Body of pancreas (tissue), 4 donors: ENCODE measurements around the gene IFFO2.
A peak's percentile ranks its signal among the peaks of the same experiment; 100 is the strongest.

ENCODE experiments used
- POLR2A ChIP-seq, 3 donors: fragments of 450-650 bp; IDR thresholded peaks; one replicate each; pipeline ENCODE4 v1.6.1; 2016; ENCODE audit warnings: antibody characterized with exemption in 3 of 3, mild to moderate bottlenecking in 2 of 3
- TF ChIP-seq, protein P1 (sequence below), 7 experiments: fragments of 450-650 bp in 4 of 7; fragments of 200-600 bp in 3 of 7; sonication (generic) in 3 of 7; IDR thresholded peaks; one replicate each; pipeline ENCODE4 v1.5.1; 2016 to 2019; ENCODE audit warnings: antibody characterized with exemption in 7 of 7

GRCh38 chr1:18956193-18957135 is at the start of gene IFFO2:
- TF ChIP-seq, protein P1, sequence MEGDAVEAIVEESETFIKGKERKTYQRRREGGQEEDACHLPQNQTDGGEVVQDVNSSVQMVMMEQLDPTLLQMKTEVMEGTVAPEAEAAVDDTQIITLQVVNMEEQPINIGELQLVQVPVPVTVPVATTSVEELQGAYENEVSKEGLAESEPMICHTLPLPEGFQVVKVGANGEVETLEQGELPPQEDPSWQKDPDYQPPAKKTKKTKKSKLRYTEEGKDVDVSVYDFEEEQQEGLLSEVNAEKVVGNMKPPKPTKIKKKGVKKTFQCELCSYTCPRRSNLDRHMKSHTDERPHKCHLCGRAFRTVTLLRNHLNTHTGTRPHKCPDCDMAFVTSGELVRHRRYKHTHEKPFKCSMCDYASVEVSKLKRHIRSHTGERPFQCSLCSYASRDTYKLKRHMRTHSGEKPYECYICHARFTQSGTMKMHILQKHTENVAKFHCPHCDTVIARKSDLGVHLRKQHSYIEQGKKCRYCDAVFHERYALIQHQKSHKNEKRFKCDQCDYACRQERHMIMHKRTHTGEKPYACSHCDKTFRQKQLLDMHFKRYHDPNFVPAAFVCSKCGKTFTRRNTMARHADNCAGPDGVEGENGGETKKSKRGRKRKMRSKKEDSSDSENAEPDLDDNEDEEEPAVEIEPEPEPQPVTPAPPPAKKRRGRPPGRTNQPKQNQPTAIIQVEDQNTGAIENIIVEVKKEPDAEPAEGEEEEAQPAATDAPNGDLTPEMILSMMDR (IDR thresholded peaks at IDR 0.05) = peak in 1 of 7 experiments; percentile 11
- peak; percentile 89 to 92 (median 92) for TF ChIP-seq POLR2A (IDR thresholded peaks at IDR 0.05)
